ENCODE data around the gene NCAM1. TPM values are rescaled to one million over a fixed set of nuclear protein-coding genes. Genes with fewer than 3 reads are reported as not detected.
"Not testable (repeated sequence)": the region's sequence is repeated elsewhere in the genome, so short reads cannot be mapped to it uniquely, and the experiment has no call there.

Gene NCAM1
- total RNA-seq, 1 donor from 2014 or later: 472 TPM

- DNase-seq (ENCODE audit: low spot score): no peak
- intact Hi-C loops (cut with DNase I): loop anchor here (10.0 kb wide), 1 partner anchor 462 kb away; no protein-coding TSS in a partner anchor
These were observed 315.2 kb downstream of the NCAM1 start for GRCh38 chr11:113276466-113276865.

DNA sequence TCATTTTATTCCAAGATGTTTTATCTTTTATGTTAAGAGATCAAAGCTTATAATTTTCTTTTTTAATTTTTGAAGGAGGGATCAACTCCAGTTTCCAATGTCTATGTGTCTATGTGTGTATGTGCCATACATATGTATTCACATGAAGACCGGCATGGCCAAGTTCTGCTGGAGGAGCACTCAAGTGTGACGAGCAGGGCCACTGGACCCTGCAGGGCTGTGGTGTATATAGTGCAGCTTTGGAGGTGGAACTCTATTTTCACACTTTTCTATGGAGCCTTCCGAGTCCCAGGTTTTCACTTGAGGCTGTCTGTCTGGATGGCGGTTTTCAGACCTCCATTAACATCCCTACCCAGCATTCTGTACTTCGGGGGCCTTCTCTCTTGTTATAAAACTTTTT lies 316.7 kb downstream of the NCAM1 start:
- no peak for DNase-seq (ENCODE audit: low spot score)
- intact Hi-C loops (cut with DNase I): loop anchor here (10.0 kb wide), 1 partner anchor 463 kb away; no protein-coding TSS in a partner anchor

DNA sequence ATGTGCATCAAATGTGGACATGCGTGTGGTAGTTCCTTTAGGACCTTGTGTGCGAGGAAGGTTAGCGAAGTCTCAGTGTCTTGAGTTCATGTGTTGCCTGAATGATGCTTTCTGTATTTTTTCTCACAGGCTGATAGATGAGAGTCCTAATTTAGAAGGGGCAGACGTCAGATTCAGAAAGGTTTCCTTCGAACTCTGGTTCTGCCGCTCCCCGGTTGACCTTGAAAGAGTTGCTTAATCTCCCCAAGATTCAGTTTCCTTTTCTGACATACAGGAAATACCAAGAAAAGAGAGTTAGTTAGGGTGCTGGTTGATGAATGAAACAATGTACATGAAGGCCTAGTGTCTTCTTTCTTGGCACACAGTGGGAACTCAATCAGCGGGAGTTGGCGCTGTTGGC lies 317.3 kb downstream of the NCAM1 start:
- intact Hi-C loops (cut with DNase I): loop anchor here (10.0 kb wide), 1 partner anchor 464 kb away; no protein-coding TSS in a partner anchor
- DNase-seq (ENCODE audit: low spot score): no peak

GRCh38 chr11:113278925-113279324 lies 317.7 kb downstream of the NCAM1 start:
- intact Hi-C loops (cut with DNase I): loop anchor here (10.0 kb wide), 1 partner anchor 464 kb away; no protein-coding TSS in a partner anchor
- DNase-seq (ENCODE audit: low spot score): no peak

- intact Hi-C loops (cut with DNase I): loop anchor here (10.0 kb wide), 1 partner anchor 465 kb away; no protein-coding TSS in a partner anchor
- DNase-seq (ENCODE audit: low spot score): no peak
These were observed 318.4 kb downstream of the NCAM1 start for GRCh38 chr11:113279591-113279990.

GRCh38 chr11:113281052-113281725 lies 320.0 kb downstream of the NCAM1 start:
- DNase-seq (ENCODE audit: low spot score): no peak
- intact Hi-C loops (cut with DNase I): no loop called here

- intact Hi-C loops (cut with DNase I): no loop called here
- no peak for DNase-seq (ENCODE audit: low spot score)
These were observed 321.7 kb downstream of the NCAM1 start for GRCh38 chr11:113282898-113283437.

- intact Hi-C loops (cut with DNase I): no loop called here
- no peak for DNase-seq (ENCODE audit: low spot score)
These were observed 322.7 kb downstream of the NCAM1 start for GRCh38 chr11:113283881-113284280.

- intact Hi-C loops (cut with DNase I): no loop called here
- DNase-seq (ENCODE audit: low spot score): no peak
These were observed 324.8 kb downstream of the NCAM1 start for GRCh38 chr11:113286009-113286408.

- no peak for DNase-seq (ENCODE audit: low spot score)
- intact Hi-C loops (cut with DNase I): no loop called here
These were observed 325.6 kb downstream of the NCAM1 start for GRCh38 chr11:113286509-113287497.

- intact Hi-C loops (cut with DNase I): loop anchor here (2.0 kb wide), 2 partner anchors 699 to 999 kb away; no protein-coding TSS in a partner anchor
- DNase-seq (ENCODE audit: low spot score): no peak
These were observed 326.6 kb downstream of the NCAM1 start for GRCh38 chr11:113287801-113288200.

DNA sequence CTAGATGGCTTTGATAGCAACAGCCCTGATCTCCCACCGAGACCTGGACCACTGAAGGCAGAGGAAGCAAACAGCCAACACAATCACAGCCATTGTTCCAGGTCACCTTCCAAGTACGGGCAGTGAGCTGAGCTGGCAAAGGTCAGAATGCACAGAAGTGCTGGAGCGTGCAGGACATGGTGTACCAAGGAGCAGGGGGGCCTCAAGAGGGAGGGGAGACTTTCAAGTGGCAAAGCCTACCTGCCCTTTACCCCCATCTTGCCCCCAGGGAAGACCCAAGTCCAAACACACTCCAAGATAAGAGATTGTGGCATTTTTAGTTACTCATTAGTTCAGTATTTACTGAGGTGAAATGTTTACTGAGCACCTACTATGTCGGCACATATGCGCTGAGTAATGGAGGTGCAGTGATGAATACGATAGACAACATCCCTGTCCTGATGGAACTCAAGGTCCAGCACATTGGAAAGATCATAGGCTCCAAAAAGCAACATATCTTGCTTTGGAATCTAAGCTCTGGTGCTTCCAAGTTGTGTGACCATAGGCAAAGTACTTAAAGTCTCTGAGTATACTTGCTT lies 327.2 kb downstream of the NCAM1 start:
- DNase-seq (ENCODE audit: low spot score): no peak
- intact Hi-C loops (cut with DNase I): loop anchor here (2.0 kb wide), 2 partner anchors 700 to 1000 kb away; no protein-coding TSS in a partner anchor

DNA sequence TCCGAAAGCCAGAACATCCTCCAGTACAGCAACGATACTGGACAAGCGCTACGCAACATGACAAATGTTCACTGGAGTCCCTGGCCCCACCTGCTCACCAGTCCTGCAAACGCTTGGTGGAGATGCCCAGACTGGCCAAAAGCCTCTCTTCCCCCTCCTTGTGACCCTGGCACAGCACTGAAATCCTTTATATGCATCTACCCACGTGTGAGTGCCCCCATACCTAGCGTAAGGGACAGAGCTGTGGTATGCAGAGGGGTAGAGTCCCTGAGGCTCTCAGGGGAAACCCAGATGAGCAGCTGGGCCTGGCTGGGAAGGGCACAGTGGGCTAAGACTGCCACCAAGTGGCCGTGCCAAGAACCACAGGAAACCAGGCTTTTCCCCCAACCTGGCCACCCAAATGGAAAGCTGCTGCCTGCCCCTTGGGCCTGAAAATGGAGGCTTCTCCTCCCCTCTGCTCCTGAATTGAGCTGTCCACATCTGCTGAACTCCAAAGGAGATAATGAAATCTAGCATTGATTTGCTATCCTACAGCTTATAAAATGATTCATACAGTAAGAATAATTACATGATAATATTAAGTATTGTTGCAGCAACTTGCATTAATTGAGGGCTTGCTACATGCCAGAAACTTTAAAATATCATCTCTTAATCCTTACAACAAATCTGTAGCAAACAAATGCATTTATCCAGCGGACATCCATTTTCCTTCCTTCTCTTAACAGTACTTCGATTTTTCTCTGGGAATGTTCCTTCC lies 328.4 kb downstream of the NCAM1 start:
- intact Hi-C loops (cut with DNase I): loop anchor here (2.0 kb wide), 2 partner anchors 701 to 1001 kb away; no protein-coding TSS in a partner anchor
- peak; percentile 83 for DNase-seq (ENCODE audit: low spot score)

- intact Hi-C loops (cut with DNase I): no loop called here
These were observed 332.7 kb downstream of the NCAM1 start for GRCh38 chr11:113293936-113294335.

DNA sequence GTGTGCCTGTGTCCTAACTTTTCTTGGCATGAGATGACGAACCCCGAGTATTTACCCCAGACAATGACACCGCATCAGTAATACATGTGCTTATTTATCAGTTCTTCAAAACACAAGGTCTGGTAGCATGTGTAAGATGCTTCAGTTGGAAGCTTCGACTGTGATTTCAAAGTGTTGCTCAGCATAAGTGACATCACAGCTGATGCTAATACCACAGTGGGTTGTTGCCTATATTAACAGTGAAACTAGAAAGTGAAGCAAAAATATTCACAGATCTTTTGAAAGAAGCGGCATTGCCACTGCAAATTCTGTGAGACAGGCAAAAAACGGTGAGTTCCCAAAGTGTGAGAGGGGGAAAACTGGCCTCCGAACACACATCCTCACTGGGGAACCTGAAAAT lies 334.8 kb downstream of the NCAM1 start:
- intact Hi-C loops (cut with DNase I): no loop called here
- DNase-seq (ENCODE audit: low spot score): no peak

More at GRCh38 chr11:113293936-113294335, 332.7 kb downstream of the NCAM1 start:
- no peak for DNase-seq (ENCODE audit: low spot score)

- DNase-seq (ENCODE audit: low spot score): no peak
- intact Hi-C loops (cut with DNase I): no loop called here
These were observed 335.4 kb downstream of the NCAM1 start for GRCh38 chr11:113296447-113297205.

- intact Hi-C loops (cut with DNase I); DNase-seq (ENCODE audit: low spot score): not testable (repeated sequence)
These were observed 337.3 kb downstream of the NCAM1 start for GRCh38 chr11:113298496-113298895.

- no peak for DNase-seq (ENCODE audit: low spot score)
- intact Hi-C loops (cut with DNase I): loop anchor here (1.0 to 2.0 kb wide), 2 partner anchors 228 to 426 kb away; no protein-coding TSS in a partner anchor
These were observed 343.7 kb downstream of the NCAM1 start for GRCh38 chr11:113304916-113305315.
